HEK293 (cell line): ENCODE data around the gene CHCHD2.

Experiments used
- CTCF ChIA-PET: fragments of 350-600 bp; formaldehyde crosslinking; extraction: SDS; loops from one replicate; lab custom pipeline; 2021; ENCODE audit warnings: antibody characterized with exemption; lab: Yijun Ruan, JAX
- POLR2A ChIA-PET: fragments of 300-600 bp; formaldehyde crosslinking; extraction: SDS; loops from one replicate; lab custom pipeline; 2020; ENCODE audit warnings: antibody characterized with exemption, inconsistent platforms; lab: Yijun Ruan, JAX
- H3K27ac ChIP-seq: fragments of 200-500 bp; sonication (Bioruptor generic); 2 replicates; pipeline ENCODE4 v1.5.1; 2014; ENCODE audit warnings: low read depth, low read length, control low read depth, inconsistent platforms; ENCODE audit errors: extremely low read depth
- H3K36me3 ChIP-seq, 2 experiments: fragments of 200-500 bp in 1 of 2; sonication (Bioruptor generic) in 1 of 2; 1 replicate in 1 of 2; 2 replicates in 1 of 2; pipeline ENCODE4 v1.5.1; 2014 to 2017; ENCODE audit warnings: inconsistent platforms in 2 of 2, low read length in 2 of 2; ENCODE audit not compliant: control insufficient read depth in 2 of 2, insufficient read depth in 1 of 2
- H3K4me1 ChIP-seq: fragments of 200-500 bp; sonication (Bioruptor generic); 2 replicates; pipeline ENCODE4 v1.5.1; 2014; ENCODE audit warnings: mild to moderate bottlenecking, low read length, inconsistent platforms; ENCODE audit not compliant: control insufficient read depth, insufficient read depth
- H3K4me3 ChIP-seq: 2 replicates; pipeline ENCODE4 v1.5.1; 2011; ENCODE audit warnings: low read depth, mild to moderate bottlenecking, control low read depth, low read length, moderate library complexity
- H3K9me3 ChIP-seq: fragments of 200-500 bp; sonication (Bioruptor generic); 2 replicates; pipeline ENCODE4 v1.5.1; 2014; ENCODE audit warnings: low read depth, low read length, inconsistent platforms; ENCODE audit not compliant: control insufficient read depth, insufficient read depth
- EGR2 ChIP-seq: fragments of 450-650 bp; formaldehyde crosslinking; IDR thresholded peaks from 2 replicates; pipeline ENCODE4 v1.5.1; 2016; ENCODE audit warnings: low read depth, missing biosample characterization, missing genetic modification characterization
- GLIS2 ChIP-seq: fragments of 450-650 bp; formaldehyde crosslinking; IDR thresholded peaks from 2 replicates; pipeline ENCODE4 v1.5.1; 2016; ENCODE audit warnings: missing biosample characterization, missing genetic modification characterization
- HOXA7 ChIP-seq: sonication (generic); formaldehyde crosslinking; IDR thresholded peaks from 2 replicates; pipeline ENCODE4 v1.8.1; 2022; ENCODE audit warnings: missing genetic modification reagents, borderline replicate concordance
- KLF10 ChIP-seq: fragments of 450-650 bp; IDR thresholded peaks from 2 replicates; pipeline ENCODE4 v1.5.1; 2018; ENCODE audit warnings: missing biosample characterization, mild to moderate bottlenecking, missing genetic modification characterization
- OSR2 ChIP-seq: fragments of 450-650 bp; formaldehyde crosslinking; IDR thresholded peaks from 2 replicates; pipeline ENCODE4 v1.5.1; 2016; ENCODE audit warnings: missing biosample characterization, missing genetic modification characterization
- PRDM1 ChIP-seq: fragments of 450-650 bp; formaldehyde crosslinking; IDR thresholded peaks from 2 replicates; pipeline ENCODE4; 2016; ENCODE audit warnings: missing biosample characterization, missing genetic modification characterization
- ZEB2 ChIP-seq: fragments of 450-650 bp; formaldehyde crosslinking; IDR thresholded peaks from 2 replicates; pipeline ENCODE4 v1.5.1; 2016; ENCODE audit warnings: missing biosample characterization, missing genetic modification characterization
- ZNF10 ChIP-seq: fragments of 450-650 bp; formaldehyde crosslinking; IDR thresholded peaks from 2 replicates; pipeline ENCODE4 v1.5.1; 2017; ENCODE audit warnings: missing biosample characterization, missing genetic modification characterization
- ZNF112 ChIP-seq: fragments of 450-650 bp; formaldehyde crosslinking; IDR thresholded peaks from 2 replicates; pipeline ENCODE4 v1.5.0; 2017; ENCODE audit warnings: missing biosample characterization, missing genetic modification characterization
- ZNF366 ChIP-seq: fragments of 450-650 bp; formaldehyde crosslinking; conservative IDR thresholded peaks from 2 replicates; pipeline ENCODE4 v1.5.1; 2016; ENCODE audit warnings: missing biosample characterization, missing genetic modification characterization
- ZNF394 ChIP-seq: fragments of 450-650 bp; formaldehyde crosslinking; IDR thresholded peaks from 2 replicates; pipeline ENCODE4 v1.5.1; 2016; ENCODE audit warnings: missing biosample characterization, missing genetic modification characterization, mild to moderate bottlenecking, moderate library complexity, borderline replicate concordance
- ZNF404 ChIP-seq: fragments of 450-650 bp; formaldehyde crosslinking; IDR thresholded peaks from 2 replicates; pipeline ENCODE4 v1.5.1; 2017; ENCODE audit warnings: missing biosample characterization, missing genetic modification characterization
- ZNF600 ChIP-seq: fragments of 450-650 bp; formaldehyde crosslinking; IDR thresholded peaks from 2 replicates; pipeline ENCODE4 v1.5.1; 2016; ENCODE audit warnings: missing biosample characterization, missing genetic modification characterization
- TF ChIP-seq, protein P1 (sequence below): fragments of 450-650 bp; formaldehyde crosslinking; IDR thresholded peaks from 2 replicates; pipeline ENCODE4 v1.5.1; 2016; ENCODE audit warnings: missing biosample characterization, missing genetic modification characterization, borderline replicate concordance
- TF ChIP-seq, protein P2 (sequence below): fragments of 450-650 bp; formaldehyde crosslinking; IDR thresholded peaks from 2 replicates; pipeline ENCODE4 v1.5.1; 2016; ENCODE audit warnings: missing biosample characterization, missing genetic modification characterization
- TF ChIP-seq, protein P3 (sequence below): fragments of 450-650 bp; formaldehyde crosslinking; IDR thresholded peaks from 2 replicates; pipeline ENCODE4 v1.5.1; 2016; ENCODE audit warnings: missing biosample characterization, missing genetic modification characterization

Gene CHCHD2

DNA sequence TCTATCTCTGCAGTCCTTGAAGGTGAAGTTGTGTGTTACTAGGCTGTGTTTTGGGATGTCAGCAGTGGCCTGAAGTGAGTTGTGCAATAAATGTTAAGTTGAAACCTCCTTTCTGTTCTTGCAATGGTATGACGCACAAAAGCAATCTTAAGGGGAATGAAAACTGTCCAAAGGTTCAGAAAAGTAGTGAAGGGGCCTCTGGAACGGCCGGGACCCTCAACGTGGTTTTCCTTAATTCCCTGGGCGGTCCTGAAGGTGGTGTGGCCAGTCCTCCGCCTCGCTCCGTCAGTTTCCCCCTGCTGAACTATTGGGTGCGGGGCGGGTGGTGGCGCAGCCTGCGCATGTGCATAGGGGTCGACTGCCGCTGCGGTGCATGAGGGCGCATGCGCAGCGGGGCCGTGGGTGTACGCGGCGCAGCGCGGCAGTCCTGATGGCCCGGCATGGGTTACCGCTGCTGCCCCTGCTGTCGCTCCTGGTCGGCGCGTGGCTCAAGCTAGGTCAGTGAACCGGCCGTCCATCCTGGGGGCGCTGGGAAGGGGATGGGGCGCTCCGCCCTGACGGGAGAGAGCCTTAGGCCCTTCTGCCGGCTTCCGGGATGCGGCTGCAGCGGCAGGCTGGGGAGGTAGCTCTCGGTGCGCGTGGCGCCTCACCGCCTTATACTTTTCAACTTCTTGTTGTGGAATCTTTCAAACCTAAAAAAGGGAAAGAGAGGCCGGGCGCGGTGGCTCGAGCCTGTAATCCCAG, 42.2 kb downstream of the CHCHD2 start, which contains the start of gene SUMF2 (continued):
- TF ChIP-seq EGR2 (tag by site-specific recombination) (0 out of 2 replicates have a peak, but pooled peaks have one; percentile 25), PRDM1 (tag by site-specific recombination) (peak; percentile 66; the same call in 1 of the 2 replicates), ZNF10 (tag by site-specific recombination) (0 out of 2 replicates have a peak, but pooled peaks have one; percentile 55), OSR2 (tag by site-specific recombination) (0 out of 2 replicates have a peak, but pooled peaks have one; percentile 37)

- Histone ChIP-seq H3K9me3 (no peaks in the 10 kb centered on the region), H3K36me3 (peaks cover 51 to 52% of the 10 kb centered on the region in 2 experiments), H3K4me3 (no peak overlapping the region), H3K4me1 (peaks cover 11% of the 10 kb centered on the region), H3K27ac (peak overlapping the region; percentile 76)
- POLR2A ChIA-PET, result interaction anchor here (1.0 to 5.2 kb wide), 5 partner anchors 11 to 36 kb away, joined by 3 to 70 read pairs (median 17); partner anchors contain the start of genes CCT6A and PSPH
- CTCF ChIA-PET, result interaction anchor here (0.6 kb wide), 2 partner anchors 11 to 553 kb away, joined by 3 read pairs; no protein-coding TSS in a partner anchor
- TF ChIP-seq OSR2 (tag by site-specific recombination), result 0 out of 2 replicates have a peak, but pooled peaks have one; percentile 24
- TF ChIP-seq HOXA7 (CRISPR knock-in tag), result no peak
- peak; percentile 65; the same call in 1 of the 2 replicates for TF ChIP-seq KLF10 (tag by site-specific recombination)
- peak; percentile 21; the same call in 1 of the 2 replicates for TF ChIP-seq ZNF366 (tag by site-specific recombination)
Measured at GRCh38 chr7:56063500-56063881, 42.8 kb downstream of the CHCHD2 start.

- POLR2A ChIA-PET, result interaction anchor here (0.6 to 5.2 kb wide), 3 partner anchors 11 to 208 kb away, joined by 4 to 70 read pairs (median 6); partner anchors contain the start of genes CCT6A and PSPH
- Histone ChIP-seq H3K9me3 (no peaks in the 10 kb centered on the region), H3K27ac (0 out of 2 replicates have a peak overlapping the region, but pooled peaks have one; percentile 76), H3K36me3 (peaks cover 59 to 62% of the 10 kb centered on the region in 2 experiments), H3K4me1 (peaks cover 11% of the 10 kb centered on the region), H3K4me3 (no peak overlapping the region)
- peak; percentile 33; the same call in 1 of the 2 replicates for TF ChIP-seq ZNF394 (tag by site-specific recombination)
- TF ChIP-seq, protein P1, sequence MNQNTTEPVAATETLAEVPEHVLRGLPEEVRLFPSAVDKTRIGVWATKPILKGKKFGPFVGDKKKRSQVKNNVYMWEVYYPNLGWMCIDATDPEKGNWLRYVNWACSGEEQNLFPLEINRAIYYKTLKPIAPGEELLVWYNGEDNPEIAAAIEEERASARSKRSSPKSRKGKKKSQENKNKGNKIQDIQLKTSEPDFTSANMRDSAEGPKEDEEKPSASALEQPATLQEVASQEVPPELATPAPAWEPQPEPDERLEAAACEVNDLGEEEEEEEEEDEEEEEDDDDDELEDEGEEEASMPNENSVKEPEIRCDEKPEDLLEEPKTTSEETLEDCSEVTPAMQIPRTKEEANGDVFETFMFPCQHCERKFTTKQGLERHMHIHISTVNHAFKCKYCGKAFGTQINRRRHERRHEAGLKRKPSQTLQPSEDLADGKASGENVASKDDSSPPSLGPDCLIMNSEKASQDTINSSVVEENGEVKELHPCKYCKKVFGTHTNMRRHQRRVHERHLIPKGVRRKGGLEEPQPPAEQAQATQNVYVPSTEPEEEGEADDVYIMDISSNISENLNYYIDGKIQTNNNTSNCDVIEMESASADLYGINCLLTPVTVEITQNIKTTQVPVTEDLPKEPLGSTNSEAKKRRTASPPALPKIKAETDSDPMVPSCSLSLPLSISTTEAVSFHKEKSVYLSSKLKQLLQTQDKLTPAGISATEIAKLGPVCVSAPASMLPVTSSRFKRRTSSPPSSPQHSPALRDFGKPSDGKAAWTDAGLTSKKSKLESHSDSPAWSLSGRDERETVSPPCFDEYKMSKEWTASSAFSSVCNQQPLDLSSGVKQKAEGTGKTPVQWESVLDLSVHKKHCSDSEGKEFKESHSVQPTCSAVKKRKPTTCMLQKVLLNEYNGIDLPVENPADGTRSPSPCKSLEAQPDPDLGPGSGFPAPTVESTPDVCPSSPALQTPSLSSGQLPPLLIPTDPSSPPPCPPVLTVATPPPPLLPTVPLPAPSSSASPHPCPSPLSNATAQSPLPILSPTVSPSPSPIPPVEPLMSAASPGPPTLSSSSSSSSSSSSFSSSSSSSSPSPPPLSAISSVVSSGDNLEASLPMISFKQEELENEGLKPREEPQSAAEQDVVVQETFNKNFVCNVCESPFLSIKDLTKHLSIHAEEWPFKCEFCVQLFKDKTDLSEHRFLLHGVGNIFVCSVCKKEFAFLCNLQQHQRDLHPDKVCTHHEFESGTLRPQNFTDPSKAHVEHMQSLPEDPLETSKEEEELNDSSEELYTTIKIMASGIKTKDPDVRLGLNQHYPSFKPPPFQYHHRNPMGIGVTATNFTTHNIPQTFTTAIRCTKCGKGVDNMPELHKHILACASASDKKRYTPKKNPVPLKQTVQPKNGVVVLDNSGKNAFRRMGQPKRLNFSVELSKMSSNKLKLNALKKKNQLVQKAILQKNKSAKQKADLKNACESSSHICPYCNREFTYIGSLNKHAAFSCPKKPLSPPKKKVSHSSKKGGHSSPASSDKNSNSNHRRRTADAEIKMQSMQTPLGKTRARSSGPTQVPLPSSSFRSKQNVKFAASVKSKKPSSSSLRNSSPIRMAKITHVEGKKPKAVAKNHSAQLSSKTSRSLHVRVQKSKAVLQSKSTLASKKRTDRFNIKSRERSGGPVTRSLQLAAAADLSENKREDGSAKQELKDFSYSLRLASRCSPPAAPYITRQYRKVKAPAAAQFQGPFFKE (tag by site-specific recombination), result no peak
- no peak for TF ChIP-seq ZNF112 (tag by site-specific recombination)
- TF ChIP-seq ZNF600 (tag by site-specific recombination), result 0 out of 2 replicates have a peak, but pooled peaks have one; percentile 9
- TF ChIP-seq, protein P2, sequence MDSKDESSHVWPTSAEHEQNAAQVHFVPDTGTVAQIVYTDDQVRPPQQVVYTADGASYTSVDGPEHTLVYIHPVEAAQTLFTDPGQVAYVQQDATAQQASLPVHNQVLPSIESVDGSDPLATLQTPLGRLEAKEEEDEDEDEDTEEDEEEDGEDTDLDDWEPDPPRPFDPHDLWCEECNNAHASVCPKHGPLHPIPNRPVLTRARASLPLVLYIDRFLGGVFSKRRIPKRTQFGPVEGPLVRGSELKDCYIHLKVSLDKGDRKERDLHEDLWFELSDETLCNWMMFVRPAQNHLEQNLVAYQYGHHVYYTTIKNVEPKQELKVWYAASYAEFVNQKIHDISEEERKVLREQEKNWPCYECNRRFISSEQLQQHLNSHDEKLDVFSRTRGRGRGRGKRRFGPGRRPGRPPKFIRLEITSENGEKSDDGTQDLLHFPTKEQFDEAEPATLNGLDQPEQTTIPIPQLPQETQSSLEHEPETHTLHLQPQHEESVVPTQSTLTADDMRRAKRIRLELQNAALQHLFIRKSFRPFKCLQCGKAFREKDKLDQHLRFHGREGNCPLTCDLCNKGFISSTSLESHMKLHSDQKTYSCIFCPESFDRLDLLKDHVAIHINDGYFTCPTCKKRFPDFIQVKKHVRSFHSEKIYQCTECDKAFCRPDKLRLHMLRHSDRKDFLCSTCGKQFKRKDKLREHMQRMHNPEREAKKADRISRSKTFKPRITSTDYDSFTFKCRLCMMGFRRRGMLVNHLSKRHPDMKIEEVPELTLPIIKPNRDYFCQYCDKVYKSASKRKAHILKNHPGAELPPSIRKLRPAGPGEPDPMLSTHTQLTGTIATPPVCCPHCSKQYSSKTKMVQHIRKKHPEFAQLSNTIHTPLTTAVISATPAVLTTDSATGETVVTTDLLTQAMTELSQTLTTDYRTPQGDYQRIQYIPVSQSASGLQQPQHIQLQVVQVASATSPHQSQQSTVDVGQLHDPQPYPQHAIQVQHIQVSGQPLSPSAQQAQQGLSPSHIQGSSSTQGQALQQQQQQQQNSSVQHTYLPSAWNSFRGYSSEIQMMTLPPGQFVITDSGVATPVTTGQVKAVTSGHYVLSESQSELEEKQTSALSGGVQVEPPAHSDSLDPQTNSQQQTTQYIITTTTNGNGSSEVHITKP (tag by site-specific recombination), result 0 out of 2 replicates have a peak, but pooled peaks have one; percentile 23
- TF ChIP-seq GLIS2, result no peak
- TF ChIP-seq ZNF404 (tag by site-specific recombination), result no peak
- TF ChIP-seq ZEB2 (tag by site-specific recombination), result peak; percentile 14; the same call in 1 of the 2 replicates
- TF ChIP-seq, protein P3, sequence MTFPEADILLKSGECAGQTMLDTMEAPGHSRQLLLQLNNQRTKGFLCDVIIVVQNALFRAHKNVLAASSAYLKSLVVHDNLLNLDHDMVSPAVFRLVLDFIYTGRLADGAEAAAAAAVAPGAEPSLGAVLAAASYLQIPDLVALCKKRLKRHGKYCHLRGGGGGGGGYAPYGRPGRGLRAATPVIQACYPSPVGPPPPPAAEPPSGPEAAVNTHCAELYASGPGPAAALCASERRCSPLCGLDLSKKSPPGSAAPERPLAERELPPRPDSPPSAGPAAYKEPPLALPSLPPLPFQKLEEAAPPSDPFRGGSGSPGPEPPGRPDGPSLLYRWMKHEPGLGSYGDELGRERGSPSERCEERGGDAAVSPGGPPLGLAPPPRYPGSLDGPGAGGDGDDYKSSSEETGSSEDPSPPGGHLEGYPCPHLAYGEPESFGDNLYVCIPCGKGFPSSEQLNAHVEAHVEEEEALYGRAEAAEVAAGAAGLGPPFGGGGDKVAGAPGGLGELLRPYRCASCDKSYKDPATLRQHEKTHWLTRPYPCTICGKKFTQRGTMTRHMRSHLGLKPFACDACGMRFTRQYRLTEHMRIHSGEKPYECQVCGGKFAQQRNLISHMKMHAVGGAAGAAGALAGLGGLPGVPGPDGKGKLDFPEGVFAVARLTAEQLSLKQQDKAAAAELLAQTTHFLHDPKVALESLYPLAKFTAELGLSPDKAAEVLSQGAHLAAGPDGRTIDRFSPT, result no peak
- CTCF ChIA-PET, result interaction anchor here (1.1 kb wide), 1 partner anchor 11 kb away, joined by 4 read pairs; no protein-coding TSS in a partner anchor
Measured at GRCh38 chr7:56062382-56062781, 43.9 kb downstream of the CHCHD2 start.
